Measurements from ENCODE around the gene APLP2. TPM values are rescaled to one million over a fixed set of nuclear protein-coding genes. Genes with fewer than 3 reads are reported as not detected.
"Not testable (repeated sequence)": the region's sequence is repeated elsewhere in the genome, so short reads cannot be mapped to it uniquely, and the experiment has no call there.

Gene APLP2
- total RNA-seq, 1 donor from 2014 or later: 318 TPM

DNA sequence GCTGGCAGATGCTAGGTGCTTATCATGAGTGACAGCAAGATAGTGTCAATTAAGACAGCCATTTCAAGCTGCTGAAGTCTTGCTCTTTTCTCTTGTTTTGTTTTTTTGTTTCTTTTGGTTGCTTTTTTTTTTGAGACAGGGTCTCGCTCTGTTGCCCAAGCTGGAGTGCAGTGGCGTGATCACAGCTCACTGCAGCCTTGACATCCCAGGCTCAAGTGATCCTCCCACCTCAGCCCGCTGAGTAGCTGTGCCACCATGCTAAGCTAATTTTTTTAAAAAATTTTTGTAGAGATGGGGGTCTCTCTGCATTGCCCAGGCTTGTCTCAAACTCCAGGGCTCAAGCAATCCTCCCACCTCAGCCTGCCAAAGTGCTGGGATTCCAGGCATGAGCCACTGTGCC, 102.3 kb downstream of the APLP2 start:
- DNase-seq (ENCODE audit: low spot score): not testable (repeated sequence)

DNA sequence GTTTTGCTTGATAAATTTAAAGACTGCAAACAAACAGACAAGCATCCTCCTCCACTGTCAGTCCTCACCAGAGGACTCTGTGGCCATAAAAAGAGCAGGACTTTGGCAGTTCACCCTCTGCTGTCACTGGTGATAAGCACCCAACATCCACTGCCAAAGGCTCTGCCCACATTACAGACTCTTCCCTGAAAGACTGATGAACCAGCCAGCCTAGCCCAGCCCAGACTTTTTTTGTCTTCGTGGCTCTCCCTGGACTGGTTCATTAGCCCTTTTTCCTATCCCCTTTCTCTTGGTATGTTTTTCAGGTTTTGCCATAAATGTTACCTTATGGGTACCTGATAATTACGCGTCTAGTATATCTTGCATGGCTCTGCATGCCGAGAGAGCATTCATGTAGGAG, 104.9 kb downstream of the APLP2 start:
- DNase-seq (ENCODE audit: low spot score): no peak

DNA sequence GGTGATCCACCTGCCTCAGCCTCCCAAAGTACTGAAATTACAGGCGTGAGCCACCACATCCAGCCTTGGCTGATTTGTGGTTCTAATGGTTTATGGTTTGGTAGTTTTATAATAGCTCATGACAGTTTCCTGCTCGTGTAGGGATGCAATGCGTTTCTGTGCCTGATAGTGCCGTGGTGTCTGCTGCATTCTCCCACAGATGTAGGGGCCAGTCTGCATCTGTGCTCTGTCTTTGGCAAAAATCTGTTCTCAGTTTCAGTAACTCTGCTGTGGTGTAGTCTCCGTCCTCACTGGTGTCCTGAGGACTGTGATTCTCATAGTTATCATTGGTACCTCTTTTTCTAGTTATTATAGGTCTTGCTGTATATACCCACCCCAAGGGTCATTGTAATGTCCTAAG, 106.2 kb downstream of the APLP2 start:
- no peak for DNase-seq (ENCODE audit: low spot score)

DNA sequence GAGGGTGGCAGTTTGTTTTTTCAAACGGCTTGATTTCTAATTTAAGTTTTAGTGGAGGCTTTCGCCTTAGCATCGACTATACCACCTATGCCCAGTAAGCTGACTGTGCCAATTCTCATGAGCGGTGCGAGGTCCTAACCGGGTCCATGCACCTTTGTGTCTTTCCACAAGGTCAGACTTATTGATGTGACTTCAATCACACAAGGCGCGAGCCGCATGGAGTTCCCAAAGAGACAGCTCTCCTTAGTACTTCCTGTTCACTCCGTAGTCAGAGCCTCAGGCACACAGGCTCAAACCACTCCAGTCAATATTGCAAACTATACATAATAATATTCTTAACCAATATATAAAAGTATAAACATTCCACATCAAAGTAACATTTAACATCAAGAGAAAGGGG, 108.1 kb downstream of the APLP2 start:
- DNase-seq (ENCODE audit: low spot score): no peak

DNA sequence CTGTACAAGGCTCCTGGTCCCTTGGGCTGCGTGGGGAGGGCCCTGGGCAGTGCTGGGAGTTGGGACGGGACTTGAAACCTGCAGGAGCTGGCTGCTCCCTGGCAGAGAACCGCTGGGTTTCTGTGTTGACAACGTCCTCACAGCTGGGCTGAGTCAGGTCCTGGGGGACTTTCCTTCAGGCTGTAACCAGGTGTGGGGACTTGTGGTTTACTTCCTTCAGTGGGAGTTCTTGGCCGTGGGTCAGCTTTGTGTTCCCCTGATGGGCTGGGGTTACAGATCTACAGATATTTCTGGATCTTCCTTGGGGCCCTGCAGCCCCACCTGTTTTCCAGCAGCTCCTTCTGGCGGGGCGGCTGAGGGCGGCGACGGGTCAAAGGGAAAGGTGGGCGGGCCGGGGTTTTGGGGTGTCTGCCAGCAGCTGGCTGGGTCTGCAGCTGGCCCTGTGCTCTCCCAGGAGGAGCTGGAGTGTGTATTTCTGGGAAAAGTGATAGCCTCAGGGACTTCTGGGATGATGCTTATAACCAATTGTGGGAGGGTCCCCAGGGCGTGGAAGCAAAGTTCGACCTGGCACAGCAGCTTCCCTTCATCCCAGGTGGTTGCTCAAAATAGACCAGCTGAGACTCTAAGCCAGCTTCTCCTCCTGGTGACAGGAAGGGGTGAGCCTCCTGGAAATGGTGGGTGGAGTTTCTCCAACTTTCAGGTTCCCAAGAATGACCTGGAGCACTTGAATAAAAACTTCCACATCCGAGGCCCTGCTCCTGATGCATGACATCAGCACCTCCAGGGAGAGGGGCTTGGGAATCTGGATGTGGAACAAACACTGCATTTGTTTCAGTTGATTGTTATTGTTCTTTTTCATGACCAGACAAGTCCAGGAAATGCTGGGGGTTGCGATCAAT, 109.0 kb downstream of the APLP2 start:
- no peak for DNase-seq (ENCODE audit: low spot score)

DNA sequence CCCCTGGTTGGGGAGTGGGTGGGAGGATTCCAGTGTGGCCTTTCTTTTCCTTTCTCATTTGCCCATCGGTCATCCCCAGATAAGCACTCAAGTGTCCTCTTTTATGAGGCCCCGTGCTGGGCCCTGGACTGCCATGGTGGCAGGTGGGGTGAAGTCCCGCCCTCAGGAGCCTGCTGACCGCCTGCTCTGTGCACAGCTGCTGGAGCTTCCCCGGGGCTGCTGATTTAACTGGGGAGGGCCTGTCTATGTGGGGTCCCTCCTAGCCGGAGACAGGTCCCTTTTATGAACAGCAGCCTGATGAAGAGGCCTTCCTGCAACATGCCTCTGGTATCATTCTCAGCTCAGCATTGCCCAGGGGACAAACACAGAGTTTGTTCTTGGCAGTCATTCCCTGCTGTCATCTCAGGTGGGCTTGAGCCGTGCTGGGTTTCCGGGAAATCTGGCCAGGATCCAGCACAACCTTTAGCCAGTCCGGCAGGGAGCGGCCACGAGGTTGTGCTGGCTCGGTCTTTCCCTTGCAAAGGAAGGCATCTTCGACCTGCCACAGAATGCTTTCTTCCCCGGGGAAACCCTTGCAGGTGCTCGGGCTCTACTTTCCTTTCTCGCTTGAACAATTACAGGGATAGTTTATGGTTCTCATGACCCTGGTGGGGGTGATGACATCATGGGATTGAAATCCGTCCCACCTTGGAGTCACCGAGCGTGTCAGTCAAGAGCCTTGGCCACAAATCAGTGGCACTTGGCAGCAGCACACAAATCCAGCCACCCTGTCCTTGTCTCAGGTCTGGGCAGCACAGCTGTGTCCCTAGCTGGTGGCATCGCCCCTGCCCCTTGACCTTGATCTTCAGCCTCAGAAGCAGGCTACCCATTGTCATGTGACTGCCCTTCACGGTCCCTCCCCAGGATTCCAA, 110.0 kb downstream of the APLP2 start:
- no peak for DNase-seq (ENCODE audit: low spot score)

DNA sequence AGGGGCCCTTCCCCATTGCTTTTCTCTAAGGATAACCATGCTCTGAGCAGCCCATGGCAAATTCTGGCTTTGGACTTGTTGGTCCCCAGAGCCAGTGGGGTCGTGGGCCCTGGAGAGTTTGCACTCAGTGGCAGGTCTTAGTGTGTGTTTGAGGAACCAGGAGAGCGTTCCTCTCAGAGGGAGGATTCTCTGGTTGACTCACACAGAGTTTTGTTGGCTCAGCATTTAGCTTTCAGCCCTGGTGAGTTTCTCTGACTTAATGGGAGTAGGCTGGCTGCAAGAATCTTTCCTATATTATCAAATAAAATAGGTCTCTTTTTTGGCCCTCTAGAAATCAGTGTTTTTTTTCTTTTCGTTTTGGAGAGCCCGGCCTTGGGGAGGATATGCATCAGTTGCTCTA, 110.8 kb downstream of the APLP2 start:
- DNase-seq (ENCODE audit: low spot score): no peak

DNA sequence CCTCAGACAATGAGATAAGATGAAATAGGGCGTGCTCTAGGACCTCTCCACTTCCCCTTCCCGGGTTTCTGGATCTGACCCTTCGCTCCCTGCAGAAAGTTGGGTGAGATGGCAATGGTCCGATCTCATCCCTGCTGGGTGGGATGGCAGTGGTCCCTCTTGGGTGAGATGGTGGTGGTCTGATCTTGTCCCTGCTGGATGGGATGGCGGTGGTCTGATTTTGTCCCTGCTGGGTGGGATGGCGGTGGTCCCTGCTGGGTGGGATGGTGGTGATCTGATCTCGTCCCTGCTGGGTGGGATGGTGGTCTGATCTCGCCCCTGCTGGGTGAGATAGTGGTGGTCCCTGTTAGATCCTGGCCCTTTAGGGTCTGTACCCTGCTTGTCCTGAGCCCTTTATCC, 111.2 kb downstream of the APLP2 start:
- DNase-seq (ENCODE audit: low spot score): no peak

DNA sequence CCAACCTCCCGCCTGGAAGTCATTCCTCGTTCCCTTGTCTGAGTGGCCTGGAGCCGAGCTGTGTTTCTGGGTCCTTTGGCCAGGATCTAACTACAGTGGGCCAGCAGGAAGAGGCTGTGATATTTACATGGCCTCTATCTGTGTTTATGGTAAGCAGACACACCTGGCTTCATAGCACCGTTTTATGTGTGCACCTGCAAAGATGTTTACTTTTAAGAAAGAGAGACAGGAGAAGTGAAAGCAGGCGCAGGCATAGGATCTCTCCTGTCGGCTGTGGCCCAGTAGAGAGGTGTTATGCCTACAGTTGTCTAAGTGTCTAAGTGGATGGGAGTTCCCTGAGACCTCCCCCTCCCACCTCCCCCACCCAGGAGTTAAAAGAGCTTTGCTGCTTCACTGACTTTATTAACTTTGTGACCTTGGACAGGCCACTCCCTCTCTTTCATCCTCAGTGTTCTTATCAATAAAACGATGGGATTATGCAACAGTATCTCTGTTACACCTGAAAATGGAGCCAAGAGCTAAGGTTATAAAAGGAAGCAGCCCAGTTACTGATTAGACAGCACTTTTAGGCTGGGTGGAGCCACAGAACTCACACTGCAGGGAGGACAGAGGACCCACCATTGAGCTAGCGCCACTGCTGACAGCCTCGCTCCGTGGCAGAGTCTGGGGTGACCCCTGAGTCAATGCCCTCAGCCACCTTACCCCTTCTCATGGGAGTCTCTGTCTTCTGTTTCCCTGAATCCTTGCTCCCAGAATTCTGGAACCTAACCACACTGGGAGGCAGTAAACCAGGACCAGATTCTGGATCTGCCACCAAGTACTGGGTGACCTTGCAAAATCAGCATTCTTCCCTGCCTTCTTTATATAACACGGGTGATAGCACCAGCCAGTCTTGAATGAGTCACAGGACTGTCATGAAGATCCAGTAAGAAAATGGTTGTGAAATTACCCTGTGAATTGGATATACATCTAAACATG, 111.9 kb downstream of the APLP2 start:
- no peak for DNase-seq (ENCODE audit: low spot score)

DNA sequence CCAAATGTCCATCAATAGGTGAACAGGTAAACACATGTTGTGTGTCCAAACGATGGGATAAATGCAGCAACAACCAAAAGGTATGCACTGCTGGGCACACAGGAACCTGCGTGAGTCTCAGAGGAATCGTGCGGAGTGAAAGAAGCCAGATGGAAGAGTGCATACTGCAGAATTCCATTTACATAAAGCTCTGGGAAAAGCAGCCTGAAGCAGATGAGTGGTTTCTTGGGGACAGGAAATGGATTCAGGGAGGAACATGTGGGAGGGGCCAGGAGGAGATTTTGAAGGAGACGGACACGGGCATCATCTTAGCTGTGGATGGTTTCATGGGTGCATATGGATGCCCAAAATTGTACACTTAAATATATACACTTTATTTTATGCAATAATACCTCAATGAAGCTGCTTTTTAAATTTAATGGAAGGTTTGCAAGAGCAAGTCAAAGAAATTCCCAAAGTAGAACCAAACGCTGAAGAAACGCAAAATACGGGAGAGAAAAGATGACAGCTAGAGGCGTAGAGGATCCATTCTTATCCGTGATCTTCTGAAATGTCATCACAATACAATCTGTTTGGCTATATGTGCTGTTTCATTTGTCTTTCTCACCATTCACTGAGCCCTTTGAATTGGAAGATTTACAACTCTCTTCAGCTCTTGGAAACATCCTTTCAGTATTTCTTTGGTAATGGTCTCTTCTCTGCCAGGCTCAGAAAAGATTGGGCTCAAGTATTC, 114.3 kb downstream of the APLP2 start:
- no peak for DNase-seq (ENCODE audit: low spot score)

DNA sequence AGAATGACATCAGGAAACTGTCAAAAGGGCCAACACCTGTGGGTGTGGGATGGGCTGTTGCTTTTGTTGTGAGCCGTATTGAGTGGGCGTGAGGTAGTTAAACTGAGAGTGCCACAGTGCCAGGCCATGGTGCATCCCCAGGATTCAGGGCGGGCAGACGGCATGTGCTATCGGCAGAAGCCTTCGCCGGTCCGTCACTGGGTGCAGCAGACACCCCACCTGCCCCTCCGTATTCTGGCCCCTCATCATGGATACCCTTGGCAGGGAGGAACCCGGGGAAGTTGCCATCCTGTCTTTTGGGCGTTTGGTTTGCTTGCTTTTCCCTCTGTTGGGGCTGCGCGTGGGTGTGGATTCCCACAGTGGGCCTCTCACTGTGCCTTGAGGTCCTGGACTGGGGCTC, 117.4 kb downstream of the APLP2 start:
- DNase-seq (ENCODE audit: low spot score): no peak

DNA sequence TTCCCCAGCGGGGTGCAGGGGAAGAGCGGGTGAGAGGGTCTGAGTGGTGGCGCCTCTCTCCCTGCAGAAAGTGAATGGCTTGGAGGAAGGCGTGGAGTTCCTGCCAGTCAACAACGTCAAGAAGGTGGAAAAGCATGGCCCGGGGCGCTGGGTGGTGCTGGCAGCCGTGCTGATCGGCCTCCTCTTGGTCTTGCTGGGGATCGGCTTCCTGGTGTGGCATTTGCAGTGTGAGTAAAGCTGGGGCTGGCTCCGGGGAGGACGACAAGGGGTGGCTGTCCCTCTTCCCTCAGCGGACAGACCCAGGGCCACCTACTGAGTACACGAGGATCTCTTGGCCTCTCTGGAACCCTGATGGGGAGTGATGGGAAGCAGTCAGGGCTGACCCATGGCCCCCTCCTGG, 118.4 kb downstream of the APLP2 start:
- DNase-seq (ENCODE audit: low spot score): no peak

DNA sequence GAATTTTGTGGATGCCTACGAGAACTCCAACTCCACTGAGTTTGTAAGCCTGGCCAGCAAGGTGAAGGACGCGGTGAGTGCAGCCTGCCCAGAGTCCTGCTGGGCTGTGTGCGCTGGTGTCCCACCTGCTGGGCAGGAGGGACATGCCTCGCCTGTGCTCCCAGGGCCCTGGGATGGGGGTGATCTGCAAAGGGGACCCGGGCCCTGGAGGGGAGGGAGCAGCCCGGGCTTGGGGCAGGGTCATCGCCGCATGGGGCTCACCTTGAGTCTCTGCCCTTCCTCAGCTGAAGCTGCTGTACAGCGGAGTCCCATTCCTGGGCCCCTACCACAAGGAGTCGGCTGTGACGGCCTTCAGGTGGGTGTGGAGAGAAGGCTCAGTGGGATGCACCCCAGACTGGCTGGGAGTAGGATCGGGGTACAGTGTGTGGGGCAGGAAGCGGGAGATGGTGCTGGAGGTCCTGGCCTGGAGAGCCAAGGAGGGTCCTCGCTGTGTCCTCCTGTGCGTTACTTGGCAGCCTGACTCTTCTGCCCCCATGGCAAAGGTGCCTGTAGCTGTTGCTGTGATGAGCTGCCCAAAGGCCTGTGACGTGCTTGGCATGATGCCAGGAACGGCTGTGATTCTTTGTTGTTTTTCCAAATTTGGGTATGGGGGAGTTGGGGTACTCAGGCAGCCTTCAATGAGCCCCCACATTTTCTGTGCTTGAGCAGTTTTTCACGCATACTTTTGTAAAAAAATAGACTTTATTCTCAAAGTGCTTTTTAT, 119.1 kb downstream of the APLP2 start:
- no peak for DNase-seq (ENCODE audit: low spot score)

DNA sequence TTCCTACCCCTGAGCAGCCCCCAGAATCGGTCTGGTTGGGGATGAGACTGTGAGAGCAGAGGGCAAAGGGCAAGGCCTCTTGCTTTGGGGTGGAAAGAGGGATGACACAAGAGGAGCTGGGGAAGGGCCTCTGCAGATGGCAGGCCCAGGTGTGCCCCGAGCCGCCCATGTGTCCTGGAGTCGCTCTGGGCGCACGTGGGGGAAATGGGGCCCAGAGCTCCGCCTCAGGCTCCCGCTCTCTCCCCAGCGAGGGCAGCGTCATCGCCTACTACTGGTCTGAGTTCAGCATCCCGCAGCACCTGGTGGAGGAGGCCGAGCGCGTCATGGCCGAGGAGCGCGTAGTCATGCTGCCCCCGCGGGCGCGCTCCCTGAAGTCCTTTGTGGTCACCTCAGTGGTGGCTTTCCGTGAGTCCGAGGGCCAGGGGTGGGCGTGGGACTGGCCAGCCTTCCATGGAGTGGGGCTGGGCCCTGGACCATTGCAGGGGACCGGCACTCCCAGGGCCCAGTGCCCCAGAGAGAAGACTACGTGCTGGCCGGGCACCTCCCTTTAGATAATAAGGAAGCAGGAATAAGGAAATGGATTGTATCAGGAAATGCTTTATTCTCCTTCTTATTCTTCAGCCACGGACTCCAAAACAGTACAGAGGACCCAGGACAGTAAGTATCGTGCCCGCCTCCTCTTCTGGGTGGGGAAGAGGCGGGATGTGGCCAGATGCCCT, 120.0 kb downstream of the APLP2 start:
- DNase-seq (ENCODE audit: low spot score): no peak

DNA sequence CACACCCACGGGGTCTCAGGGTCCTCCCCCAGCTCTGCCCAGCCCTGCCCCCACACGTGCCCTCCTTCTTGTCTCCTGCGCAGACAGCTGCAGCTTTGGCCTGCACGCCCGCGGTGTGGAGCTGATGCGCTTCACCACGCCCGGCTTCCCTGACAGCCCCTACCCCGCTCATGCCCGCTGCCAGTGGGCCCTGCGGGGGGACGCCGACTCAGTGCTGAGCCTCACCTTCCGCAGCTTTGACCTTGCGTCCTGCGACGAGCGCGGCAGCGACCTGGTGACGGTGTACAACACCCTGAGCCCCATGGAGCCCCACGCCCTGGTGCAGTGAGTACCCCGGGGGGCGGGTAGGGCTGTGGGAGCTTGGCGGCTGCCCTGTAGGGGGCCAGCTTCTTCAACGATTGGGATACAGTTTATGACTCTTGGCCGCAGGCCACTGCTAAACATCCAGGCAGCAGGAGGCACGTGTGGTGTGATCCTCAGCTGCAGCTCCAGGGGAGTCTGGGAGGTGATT, 120.7 kb downstream of the APLP2 start:
- DNase-seq (ENCODE audit: low spot score): no peak

DNA sequence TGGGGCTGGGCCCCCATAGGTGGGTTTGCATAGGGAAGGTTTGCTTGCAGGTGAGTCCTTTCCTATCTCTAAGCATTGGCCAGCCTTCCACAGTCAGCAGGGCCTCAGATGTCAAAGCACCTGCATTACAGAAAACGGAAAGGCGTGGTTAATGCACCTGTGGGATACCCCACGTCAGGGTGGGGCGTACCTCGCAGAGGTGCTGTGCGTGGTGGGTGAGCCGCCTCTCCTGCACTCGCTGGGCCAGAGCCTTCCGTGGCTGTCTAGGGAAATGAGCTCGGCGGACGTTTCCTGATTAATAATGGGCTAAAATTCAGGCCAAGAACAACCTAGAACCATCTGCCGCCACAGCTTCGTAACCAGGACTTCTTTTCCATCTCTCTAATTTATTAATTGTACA, 122.2 kb downstream of the APLP2 start:
- no peak for DNase-seq (ENCODE audit: low spot score)

DNA sequence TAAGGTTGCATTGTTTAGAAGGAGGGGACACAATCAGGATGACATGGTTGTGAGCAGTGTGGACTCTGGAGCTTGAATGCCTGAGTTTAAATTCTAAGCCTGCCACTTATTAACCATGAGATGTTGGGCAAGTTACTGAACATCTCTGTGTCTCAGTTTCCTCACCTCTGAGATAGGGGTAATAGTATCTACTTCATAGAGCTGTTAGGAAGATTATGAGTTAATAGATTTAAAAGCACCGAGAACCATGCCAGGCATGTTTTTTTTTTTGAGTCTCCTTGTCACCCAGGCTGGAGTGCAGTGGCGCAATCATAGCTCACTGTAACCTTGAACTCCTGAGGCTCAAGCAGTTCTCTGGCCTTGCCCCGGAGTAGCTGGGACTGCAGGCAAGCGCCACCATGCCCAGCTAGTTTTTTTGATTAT, 123.2 kb downstream of the APLP2 start:
- no peak for DNase-seq (ENCODE audit: low spot score)

DNA sequence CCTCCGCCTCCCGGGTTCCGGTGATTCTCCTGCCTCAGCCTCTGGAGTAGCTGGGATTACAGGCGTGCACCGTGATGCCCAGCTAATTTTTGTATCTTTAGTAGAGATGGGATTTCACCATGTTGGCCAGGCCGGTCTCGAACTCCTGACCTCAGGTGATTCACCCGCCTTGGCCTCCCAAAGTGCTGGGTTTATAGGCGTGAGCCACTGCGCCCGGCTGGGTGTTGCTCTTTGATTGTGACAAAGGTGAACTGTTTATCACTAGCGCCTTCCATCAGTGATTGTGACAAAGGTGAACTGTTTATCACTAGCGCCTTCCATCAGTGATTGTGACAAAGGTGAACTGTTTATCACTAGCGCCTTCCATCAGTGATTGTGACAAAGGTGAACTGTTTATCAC, 123.9 kb downstream of the APLP2 start:
- DNase-seq (ENCODE audit: low spot score): not testable (repeated sequence)
